HL-60 (cell line): ENCODE measurements around the gene LZIC.

Source experiments
- DNase-seq, 2 experiments: peaks; one replicate each; pipeline ENCODE4 v3.0.0-alpha.2; 2010 to 2020; ENCODE audit warnings: low read depth in 1 of 2, low spot score in 1 of 2
- H3K27ac ChIP-seq: fragments of 250-450 bp; sonication (Bioruptor Pico); replicated peaks from 2 replicates; pipeline ENCODE4 v1.5.1; 2020; ENCODE audit warnings: mild to moderate bottlenecking, moderate library complexity
- H3K27me3 ChIP-seq: fragments of 250-450 bp; sonication (Bioruptor Pico); 2 replicates; pipeline ENCODE4 v1.5.1; 2021; ENCODE audit warnings: mild to moderate bottlenecking, moderate library complexity; ENCODE audit not compliant: insufficient read depth, poor library complexity, severe bottlenecking
- H3K4me3 ChIP-seq: replicated peaks from 2 replicates; pipeline ENCODE4 v1.5.1; 2011; ENCODE audit warnings: mild to moderate bottlenecking, control low read depth, low read length; ENCODE audit not compliant: insufficient read depth
- GABPA ChIP-seq: IDR thresholded peaks from 2 replicates; pipeline ENCODE4 v1.6.1; 2012; ENCODE audit warnings: low read depth
- POLR2AphosphoS5 ChIP-seq: IDR thresholded peaks from 2 replicates; pipeline ENCODE4 v1.6.1; 2012; ENCODE audit warnings: low read depth
- SPI1 ChIP-seq: IDR thresholded peaks from 2 replicates; pipeline ENCODE4 v1.6.1; 2012; ENCODE audit warnings: low read depth, mild to moderate bottlenecking, borderline replicate concordance
- TF ChIP-seq, protein P1 (sequence below): IDR thresholded peaks from one replicate; pipeline ENCODE4 v1.5.1; 2011; ENCODE audit warnings: low read length, control low read depth, inconsistent platforms; ENCODE audit not compliant: insufficient read depth
- TF ChIP-seq, protein P2 (sequence below): IDR thresholded peaks from 2 replicates; pipeline ENCODE4 v1.6.1; 2012; ENCODE audit warnings: low read depth; ENCODE audit not compliant: insufficient replicate concordance

Gene LZIC

DNA sequence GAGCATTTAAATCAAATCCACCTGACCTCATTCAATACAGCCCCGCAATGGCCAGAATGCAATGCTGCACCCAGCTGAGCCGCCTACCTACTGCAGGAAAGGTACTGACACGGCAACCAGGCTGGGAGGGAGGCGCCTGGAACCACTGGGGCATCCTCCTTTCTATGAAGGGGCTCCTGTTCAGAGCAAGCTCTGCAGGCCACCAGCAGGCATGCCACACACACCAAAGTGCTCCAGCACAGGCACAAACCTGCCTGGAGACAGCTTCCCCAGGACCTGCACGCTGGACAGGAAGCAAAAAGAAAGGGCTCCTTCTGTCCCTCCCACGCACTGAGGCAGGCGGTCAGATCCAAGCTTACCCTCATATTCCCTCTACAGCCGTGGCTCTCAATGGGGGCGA is 54.3 kb downstream of the LZIC start:
- Histone ChIP-seq H3K4me3 (no peak overlapping the region), H3K27ac (peak overlapping the region; percentile 48; the same call in 1 of the 2 replicates), H3K27me3 (no peaks in the 10 kb centered on the region)
- no peak for DNase-seq
- TF ChIP-seq, protein P1, sequence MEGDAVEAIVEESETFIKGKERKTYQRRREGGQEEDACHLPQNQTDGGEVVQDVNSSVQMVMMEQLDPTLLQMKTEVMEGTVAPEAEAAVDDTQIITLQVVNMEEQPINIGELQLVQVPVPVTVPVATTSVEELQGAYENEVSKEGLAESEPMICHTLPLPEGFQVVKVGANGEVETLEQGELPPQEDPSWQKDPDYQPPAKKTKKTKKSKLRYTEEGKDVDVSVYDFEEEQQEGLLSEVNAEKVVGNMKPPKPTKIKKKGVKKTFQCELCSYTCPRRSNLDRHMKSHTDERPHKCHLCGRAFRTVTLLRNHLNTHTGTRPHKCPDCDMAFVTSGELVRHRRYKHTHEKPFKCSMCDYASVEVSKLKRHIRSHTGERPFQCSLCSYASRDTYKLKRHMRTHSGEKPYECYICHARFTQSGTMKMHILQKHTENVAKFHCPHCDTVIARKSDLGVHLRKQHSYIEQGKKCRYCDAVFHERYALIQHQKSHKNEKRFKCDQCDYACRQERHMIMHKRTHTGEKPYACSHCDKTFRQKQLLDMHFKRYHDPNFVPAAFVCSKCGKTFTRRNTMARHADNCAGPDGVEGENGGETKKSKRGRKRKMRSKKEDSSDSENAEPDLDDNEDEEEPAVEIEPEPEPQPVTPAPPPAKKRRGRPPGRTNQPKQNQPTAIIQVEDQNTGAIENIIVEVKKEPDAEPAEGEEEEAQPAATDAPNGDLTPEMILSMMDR: no peak
- TF ChIP-seq POLR2AphosphoS5 (no peak), SPI1 (no peak), GABPA (no peak)
- TF ChIP-seq, protein P2, sequence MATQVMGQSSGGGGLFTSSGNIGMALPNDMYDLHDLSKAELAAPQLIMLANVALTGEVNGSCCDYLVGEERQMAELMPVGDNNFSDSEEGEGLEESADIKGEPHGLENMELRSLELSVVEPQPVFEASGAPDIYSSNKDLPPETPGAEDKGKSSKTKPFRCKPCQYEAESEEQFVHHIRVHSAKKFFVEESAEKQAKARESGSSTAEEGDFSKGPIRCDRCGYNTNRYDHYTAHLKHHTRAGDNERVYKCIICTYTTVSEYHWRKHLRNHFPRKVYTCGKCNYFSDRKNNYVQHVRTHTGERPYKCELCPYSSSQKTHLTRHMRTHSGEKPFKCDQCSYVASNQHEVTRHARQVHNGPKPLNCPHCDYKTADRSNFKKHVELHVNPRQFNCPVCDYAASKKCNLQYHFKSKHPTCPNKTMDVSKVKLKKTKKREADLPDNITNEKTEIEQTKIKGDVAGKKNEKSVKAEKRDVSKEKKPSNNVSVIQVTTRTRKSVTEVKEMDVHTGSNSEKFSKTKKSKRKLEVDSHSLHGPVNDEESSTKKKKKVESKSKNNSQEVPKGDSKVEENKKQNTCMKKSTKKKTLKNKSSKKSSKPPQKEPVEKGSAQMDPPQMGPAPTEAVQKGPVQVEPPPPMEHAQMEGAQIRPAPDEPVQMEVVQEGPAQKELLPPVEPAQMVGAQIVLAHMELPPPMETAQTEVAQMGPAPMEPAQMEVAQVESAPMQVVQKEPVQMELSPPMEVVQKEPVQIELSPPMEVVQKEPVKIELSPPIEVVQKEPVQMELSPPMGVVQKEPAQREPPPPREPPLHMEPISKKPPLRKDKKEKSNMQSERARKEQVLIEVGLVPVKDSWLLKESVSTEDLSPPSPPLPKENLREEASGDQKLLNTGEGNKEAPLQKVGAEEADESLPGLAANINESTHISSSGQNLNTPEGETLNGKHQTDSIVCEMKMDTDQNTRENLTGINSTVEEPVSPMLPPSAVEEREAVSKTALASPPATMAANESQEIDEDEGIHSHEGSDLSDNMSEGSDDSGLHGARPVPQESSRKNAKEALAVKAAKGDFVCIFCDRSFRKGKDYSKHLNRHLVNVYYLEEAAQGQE: no peak

DNA sequence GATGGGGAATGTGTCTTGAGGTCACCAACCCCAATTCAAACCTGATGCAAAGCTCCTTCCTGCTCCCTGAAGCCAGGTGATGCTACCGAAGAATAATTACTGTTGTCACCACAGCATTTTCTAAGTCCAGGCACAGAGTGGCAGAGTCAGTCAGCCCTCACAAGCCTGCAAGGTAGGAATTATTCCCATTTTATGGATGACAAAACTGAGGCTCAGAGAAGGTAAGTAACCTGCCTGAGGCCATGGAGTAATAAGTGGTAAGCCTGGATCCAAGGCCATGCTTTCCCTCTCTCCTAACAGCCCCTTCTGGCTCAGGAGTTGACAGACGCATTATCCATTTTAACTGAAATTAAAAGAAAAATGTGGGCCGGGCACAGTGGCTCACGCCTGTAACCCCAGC is 56.1 kb downstream of the LZIC start:
- Histone ChIP-seq H3K4me3 (no peak overlapping the region), H3K27me3 (no peaks in the 10 kb centered on the region), H3K27ac (no peak overlapping the region)
- no peak for DNase-seq
- TF ChIP-seq GABPA (no peak), SPI1 (no peak), POLR2AphosphoS5 (no peak)
- TF ChIP-seq, protein P1: no peak
- TF ChIP-seq, protein P2: no peak

DNA sequence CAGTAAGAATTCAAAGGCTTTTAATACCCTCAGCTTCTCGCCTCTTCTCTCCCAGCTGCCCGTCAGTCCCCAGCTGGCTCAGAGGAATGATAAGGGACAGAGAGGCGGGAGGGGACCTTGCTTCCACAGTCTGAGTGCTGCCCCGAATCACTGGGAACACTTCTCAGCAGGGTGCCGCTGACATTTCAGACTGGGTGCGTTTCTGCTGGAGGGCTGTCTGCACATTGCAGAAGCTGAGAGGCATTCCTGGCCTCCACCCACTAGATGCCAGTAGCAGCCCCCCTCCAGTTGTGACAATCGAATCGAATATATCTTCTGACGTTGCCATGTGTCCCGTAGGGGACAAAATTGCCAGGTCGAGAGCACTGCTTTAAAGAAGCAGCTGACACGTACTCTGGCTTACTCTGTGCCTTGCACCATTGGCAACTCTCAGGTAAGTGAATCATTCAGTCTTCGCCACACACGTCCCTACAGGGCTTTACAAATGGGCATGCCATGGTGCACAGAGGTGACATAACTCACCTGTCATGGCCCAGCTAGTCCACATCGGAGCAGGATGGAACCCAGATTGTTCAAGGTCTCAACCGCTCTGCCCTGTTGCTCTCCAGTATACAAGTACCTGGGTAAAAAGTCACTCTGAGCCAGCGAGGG is 57.0 kb downstream of the LZIC start:
- H3K4me3 ChIP-seq: no peak overlapping the region

More for the DNA sequence above, 57.0 kb downstream of the LZIC start:
- Histone ChIP-seq H3K27me3 (no peaks in the 10 kb centered on the region), H3K27ac (no peak overlapping the region)
- no peak for TF ChIP-seq SPI1
- TF ChIP-seq, protein P1: no peak
- DNase-seq: no peak
